ENCODE measurements around the gene NUDT1. TPM values are rescaled to one million over a fixed set of nuclear protein-coding genes. Genes with fewer than 3 reads are reported as not detected.

Gene NUDT1
- total RNA-seq, 1 experiment from 2014 or later = 84.7 TPM

DNA sequence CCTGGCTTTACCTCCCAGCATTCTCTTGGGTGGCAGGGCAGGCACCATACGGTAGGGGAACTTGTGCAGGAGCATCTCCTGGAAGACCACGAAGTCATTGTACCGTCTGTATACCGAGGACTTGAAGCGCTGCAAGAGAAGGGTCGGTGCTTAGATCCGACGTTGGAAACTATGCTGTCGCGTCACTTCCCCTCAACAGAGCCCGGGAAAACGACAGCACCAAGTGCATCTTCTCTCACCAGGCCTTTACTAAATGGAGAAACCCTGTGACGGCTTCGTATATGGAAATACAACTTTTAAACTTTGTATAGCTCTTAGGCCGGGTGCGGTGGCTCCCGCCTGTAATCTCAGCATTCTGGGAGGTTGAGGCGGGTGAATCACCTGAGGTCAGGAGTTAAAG, 33.1 kb downstream of the NUDT1 start:
- H3K23me2 ChIP-seq (ENCODE audit: insufficient read length, low read depth, low read length, poor library complexity, severe bottlenecking) = no peaks in the 10 kb centered on the region
- no peak overlapping the region for H3T11ph ChIP-seq (ENCODE audit: low read length)
- H3K79me1 ChIP-seq (ENCODE audit: insufficient read depth, low read depth, low read length, poor library complexity, severe bottlenecking) = no peaks in the 10 kb centered on the region
- H2BK120ac ChIP-seq (ENCODE audit: low read depth, low read length, poor library complexity, severe bottlenecking) = no peak overlapping the region
- no peak overlapping the region for H3K18ac ChIP-seq (ENCODE audit: insufficient read length, low read depth, low read length)
- no peaks in the 10 kb centered on the region for H3K27me3 Mint-ChIP-seq (ENCODE audit: low read depth)
- no peaks in the 10 kb centered on the region for H4K20me1 ChIP-seq (ENCODE audit: control insufficient read depth, insufficient read depth, insufficient read length)
- H3K36me3 Mint-ChIP-seq (ENCODE audit: insufficient read depth in 1 of 3, low read depth in 3 of 3) = peaks cover 7 to 42% (median 29%) of the 10 kb centered on the region in 3 experiments; a peak in 6 of 7 replicates
- no peak overlapping the region for H2AFZ ChIP-seq (ENCODE audit: low read length)
- H3K79me2 ChIP-seq (ENCODE audit: insufficient read depth, low read length) = no peaks in the 10 kb centered on the region
- H2AK5ac ChIP-seq (ENCODE audit: insufficient read length, low read length) = no peak overlapping the region
- H3K27ac ChIP-seq (ENCODE audit: insufficient read length, low read depth, low read length) = no peak overlapping the region
- no peak overlapping the region for H4K91ac ChIP-seq (ENCODE audit: insufficient read length, low read depth, low read length)
- H3K4me1 Mint-ChIP-seq = peaks cover 11 to 15% of the 10 kb centered on the region in 2 experiments
- no peaks in the 10 kb centered on the region for H3K9me3 ChIP-seq (ENCODE audit: control insufficient read depth, low read depth, low read length)
- peak overlapping the region in 1 of 3 experiments; percentile 59; a peak in 2 of 7 replicates for H3K27ac Mint-ChIP-seq
- H3K56ac ChIP-seq (ENCODE audit: insufficient read length, low read depth, low read length) = no peak overlapping the region
- H3K4ac ChIP-seq (ENCODE audit: low read depth, low read length) = no peak overlapping the region
- peaks cover 2% of the 10 kb centered on the region; the same call in 1 of the 2 replicates for H3K4me1 ChIP-seq (ENCODE audit: insufficient read depth, low read length)
- H2BK20ac ChIP-seq (ENCODE audit: low read depth, low read length, poor library complexity, severe bottlenecking) = no peak overlapping the region
- DNase-seq = no peak
- H4K8ac ChIP-seq (replicated peaks; ENCODE audit: insufficient read length, low read depth, low read length) = no peak overlapping the region
- no peak overlapping the region for H3K4me3 Mint-ChIP-seq
- no peak overlapping the region for H4K5ac ChIP-seq (ENCODE audit: insufficient read length, low read depth, low read length)
- H3K9ac ChIP-seq (ENCODE audit: extremely low read depth, insufficient read length, low read length) = no peak overlapping the region
- TF ChIP-seq, protein P1, sequence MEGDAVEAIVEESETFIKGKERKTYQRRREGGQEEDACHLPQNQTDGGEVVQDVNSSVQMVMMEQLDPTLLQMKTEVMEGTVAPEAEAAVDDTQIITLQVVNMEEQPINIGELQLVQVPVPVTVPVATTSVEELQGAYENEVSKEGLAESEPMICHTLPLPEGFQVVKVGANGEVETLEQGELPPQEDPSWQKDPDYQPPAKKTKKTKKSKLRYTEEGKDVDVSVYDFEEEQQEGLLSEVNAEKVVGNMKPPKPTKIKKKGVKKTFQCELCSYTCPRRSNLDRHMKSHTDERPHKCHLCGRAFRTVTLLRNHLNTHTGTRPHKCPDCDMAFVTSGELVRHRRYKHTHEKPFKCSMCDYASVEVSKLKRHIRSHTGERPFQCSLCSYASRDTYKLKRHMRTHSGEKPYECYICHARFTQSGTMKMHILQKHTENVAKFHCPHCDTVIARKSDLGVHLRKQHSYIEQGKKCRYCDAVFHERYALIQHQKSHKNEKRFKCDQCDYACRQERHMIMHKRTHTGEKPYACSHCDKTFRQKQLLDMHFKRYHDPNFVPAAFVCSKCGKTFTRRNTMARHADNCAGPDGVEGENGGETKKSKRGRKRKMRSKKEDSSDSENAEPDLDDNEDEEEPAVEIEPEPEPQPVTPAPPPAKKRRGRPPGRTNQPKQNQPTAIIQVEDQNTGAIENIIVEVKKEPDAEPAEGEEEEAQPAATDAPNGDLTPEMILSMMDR (conservative IDR thresholded peaks at IDR 0.05) = no peak
- no peak overlapping the region for H3K14ac ChIP-seq (ENCODE audit: insufficient read depth, low read length)
- no peak overlapping the region for H2BK5ac ChIP-seq (ENCODE audit: insufficient read length, low read length)
- no peaks in the 10 kb centered on the region for H3K27me3 ChIP-seq (ENCODE audit: insufficient read depth, low read length)
- H3K4me2 ChIP-seq (ENCODE audit: insufficient read depth, insufficient read length, low read length) = no peak overlapping the region
- no peaks in the 10 kb centered on the region for H3K9me3 Mint-ChIP-seq
- no CpG with 5 or more reads among the region's 18 CpGs for WGBS (ENCODE audit: extremely low coverage, insufficient read length, low lambda C conversion rate)
- H3K23ac ChIP-seq (ENCODE audit: insufficient read length, low read depth, low read length) = no peak overlapping the region
- no peak overlapping the region for H2BK15ac ChIP-seq (ENCODE audit: low read depth, low read length)
- no peak overlapping the region for H2BK12ac ChIP-seq (ENCODE audit: insufficient read length, low read depth, low read length)
